ENCODE data around the gene LSAMP.

DNA sequence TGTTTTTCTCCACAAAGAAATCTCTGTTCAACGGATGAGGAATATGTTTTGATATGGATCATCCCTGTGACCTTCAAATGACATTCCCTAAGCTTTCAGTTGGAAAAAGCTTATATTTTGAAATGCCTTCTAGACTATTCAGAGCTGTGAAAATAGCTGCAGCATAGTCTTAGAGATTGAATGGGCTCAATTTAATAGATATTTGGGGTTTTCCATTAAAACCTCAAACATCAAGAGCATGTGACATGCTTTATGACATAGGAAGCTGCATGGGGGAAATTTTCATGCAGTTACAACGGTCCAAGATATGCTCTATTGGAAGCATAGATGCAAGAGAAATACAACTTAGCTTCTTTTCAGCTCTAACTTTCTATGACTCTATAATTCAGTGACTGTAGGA, 102.8 kb downstream of the LSAMP start:
- TF ChIP-seq, protein P1, sequence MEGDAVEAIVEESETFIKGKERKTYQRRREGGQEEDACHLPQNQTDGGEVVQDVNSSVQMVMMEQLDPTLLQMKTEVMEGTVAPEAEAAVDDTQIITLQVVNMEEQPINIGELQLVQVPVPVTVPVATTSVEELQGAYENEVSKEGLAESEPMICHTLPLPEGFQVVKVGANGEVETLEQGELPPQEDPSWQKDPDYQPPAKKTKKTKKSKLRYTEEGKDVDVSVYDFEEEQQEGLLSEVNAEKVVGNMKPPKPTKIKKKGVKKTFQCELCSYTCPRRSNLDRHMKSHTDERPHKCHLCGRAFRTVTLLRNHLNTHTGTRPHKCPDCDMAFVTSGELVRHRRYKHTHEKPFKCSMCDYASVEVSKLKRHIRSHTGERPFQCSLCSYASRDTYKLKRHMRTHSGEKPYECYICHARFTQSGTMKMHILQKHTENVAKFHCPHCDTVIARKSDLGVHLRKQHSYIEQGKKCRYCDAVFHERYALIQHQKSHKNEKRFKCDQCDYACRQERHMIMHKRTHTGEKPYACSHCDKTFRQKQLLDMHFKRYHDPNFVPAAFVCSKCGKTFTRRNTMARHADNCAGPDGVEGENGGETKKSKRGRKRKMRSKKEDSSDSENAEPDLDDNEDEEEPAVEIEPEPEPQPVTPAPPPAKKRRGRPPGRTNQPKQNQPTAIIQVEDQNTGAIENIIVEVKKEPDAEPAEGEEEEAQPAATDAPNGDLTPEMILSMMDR (IDR thresholded peaks at IDR 0.05; ENCODE audit: insufficient read depth, low read length, poor library complexity, severe bottlenecking), result no peak
- TF ChIP-seq EZH2phosphoT487 (conservative IDR thresholded peaks at IDR 0.05; ENCODE audit: low read length), result no peak
